NB4 (cell line): ENCODE measurements around the gene TRPM1.
A peak's percentile ranks its signal among the peaks of the same experiment; 100 is the strongest.

Source experiments
- DNase-seq: peaks from one replicate; pipeline ENCODE4 v3.0.0; 2010; ENCODE audit warnings: low read depth
- H3K4me3 ChIP-seq: one replicate; pipeline ENCODE4 v1.5.1; 2011; ENCODE audit warnings: mild to moderate bottlenecking, low read depth, low read length, moderate library complexity
- CTCF ChIP-seq: IDR thresholded peaks from one replicate; pipeline ENCODE4 v1.5.1; 2012; ENCODE audit warnings: low read depth, low read length
- MAX ChIP-seq: IDR thresholded peaks from 2 replicates; pipeline ENCODE4 v1.6.1; 2011; ENCODE audit warnings: low read depth, low read length
- MYC ChIP-seq: IDR thresholded peaks from 2 replicates; pipeline ENCODE4 v1.6.1; 2011; ENCODE audit warnings: low read depth, low read length
- POLR2A ChIP-seq: IDR thresholded peaks from 2 replicates; pipeline ENCODE4 v1.6.1; 2011; ENCODE audit warnings: mild to moderate bottlenecking; ENCODE audit not compliant: insufficient read length; ENCODE audit errors: extremely low read depth

TRPM1 gene

GRCh38 chr15:31100738-31101137 lies 787 bp downstream of the TRPM1 start:
- no peak for DNase-seq
- H3K4me3 ChIP-seq = no peak overlapping the region
- TF ChIP-seq MYC (no peak), CTCF (no peak), POLR2A (no peak), MAX (no peak)

- TF ChIP-seq POLR2A (no peak), MAX (no peak), CTCF (no peak), MYC (no peak)
- DNase-seq = peak; percentile 31
- no peak overlapping the region for H3K4me3 ChIP-seq
Observed at GRCh38 chr15:31098953-31099740, 2.4 kb downstream of the TRPM1 start.

GRCh38 chr15:31098491-31098917 lies 3.0 kb downstream of the TRPM1 start:
- no peak overlapping the region for H3K4me3 ChIP-seq
- TF ChIP-seq CTCF = no peak
- TF ChIP-seq POLR2A = no peak
- no peak for TF ChIP-seq MAX
- no peak for TF ChIP-seq MYC
- DNase-seq = no peak

- TF ChIP-seq CTCF = no peak
- no peak for TF ChIP-seq MAX
- no peak for TF ChIP-seq MYC
- no peak for TF ChIP-seq POLR2A
- H3K4me3 ChIP-seq = no peak overlapping the region
- no peak for DNase-seq
Observed at GRCh38 chr15:31096563-31096962, 5.0 kb downstream of the TRPM1 start.

GRCh38 chr15:31091481-31091880 lies 10.0 kb downstream of the TRPM1 start:
- no peak overlapping the region for H3K4me3 ChIP-seq
- TF ChIP-seq MAX (no peak), CTCF (no peak), MYC (no peak), POLR2A (no peak)
- DNase-seq = peak; percentile 11

GRCh38 chr15:31090766-31091165 lies 10.8 kb downstream of the TRPM1 start:
- no peak for TF ChIP-seq POLR2A
- DNase-seq = no peak
- H3K4me3 ChIP-seq = no peak overlapping the region
